ENCODE data around the gene RBSN.

DNA sequence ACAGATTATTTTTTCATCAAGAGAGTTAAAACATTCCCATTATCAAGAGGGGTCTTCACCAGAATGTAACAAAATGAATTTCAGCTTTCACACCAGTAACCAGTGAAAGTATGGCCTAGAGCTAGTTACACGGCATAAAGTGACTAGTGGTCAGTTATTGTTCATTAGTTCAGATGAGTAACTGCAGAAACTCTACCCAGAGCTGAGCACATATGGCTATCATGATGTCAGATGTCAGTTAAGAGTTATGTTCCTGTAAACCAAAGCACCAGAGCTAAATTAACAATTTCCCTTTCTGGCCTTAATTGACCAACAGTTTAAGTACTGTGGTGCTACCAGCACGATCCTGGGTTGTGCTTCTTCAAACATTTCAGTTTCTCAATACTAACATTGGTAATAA, 27.2 kb downstream of the RBSN start:
- TF ChIP-seq, protein P1, sequence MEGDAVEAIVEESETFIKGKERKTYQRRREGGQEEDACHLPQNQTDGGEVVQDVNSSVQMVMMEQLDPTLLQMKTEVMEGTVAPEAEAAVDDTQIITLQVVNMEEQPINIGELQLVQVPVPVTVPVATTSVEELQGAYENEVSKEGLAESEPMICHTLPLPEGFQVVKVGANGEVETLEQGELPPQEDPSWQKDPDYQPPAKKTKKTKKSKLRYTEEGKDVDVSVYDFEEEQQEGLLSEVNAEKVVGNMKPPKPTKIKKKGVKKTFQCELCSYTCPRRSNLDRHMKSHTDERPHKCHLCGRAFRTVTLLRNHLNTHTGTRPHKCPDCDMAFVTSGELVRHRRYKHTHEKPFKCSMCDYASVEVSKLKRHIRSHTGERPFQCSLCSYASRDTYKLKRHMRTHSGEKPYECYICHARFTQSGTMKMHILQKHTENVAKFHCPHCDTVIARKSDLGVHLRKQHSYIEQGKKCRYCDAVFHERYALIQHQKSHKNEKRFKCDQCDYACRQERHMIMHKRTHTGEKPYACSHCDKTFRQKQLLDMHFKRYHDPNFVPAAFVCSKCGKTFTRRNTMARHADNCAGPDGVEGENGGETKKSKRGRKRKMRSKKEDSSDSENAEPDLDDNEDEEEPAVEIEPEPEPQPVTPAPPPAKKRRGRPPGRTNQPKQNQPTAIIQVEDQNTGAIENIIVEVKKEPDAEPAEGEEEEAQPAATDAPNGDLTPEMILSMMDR (IDR thresholded peaks at IDR 0.05), result no peak
- no peak for TF ChIP-seq POLR2A (IDR thresholded peaks at IDR 0.05)
